LNCaP clone FGC (cell line): ENCODE data around the gene ZMAT5.
A peak's percentile ranks its signal among the peaks of the same experiment; 100 is the strongest.

ENCODE experiments used
- DNase-seq: peaks from one replicate; pipeline ENCODE4 v3.0.0-alpha.2; 2011; ENCODE audit warnings: low read depth
- H3K4me3 ChIP-seq: 2 replicates; pipeline ENCODE4 v1.5.1; 2011; ENCODE audit warnings: mild to moderate bottlenecking, low read depth, low read length, control low read depth
- CTCF ChIP-seq: IDR thresholded peaks from 2 replicates; pipeline ENCODE4 v1.5.1; 2012; ENCODE audit warnings: mild to moderate bottlenecking; ENCODE audit not compliant: control insufficient read depth, insufficient read depth; ENCODE audit errors: extremely low read depth

Gene ZMAT5

DNA sequence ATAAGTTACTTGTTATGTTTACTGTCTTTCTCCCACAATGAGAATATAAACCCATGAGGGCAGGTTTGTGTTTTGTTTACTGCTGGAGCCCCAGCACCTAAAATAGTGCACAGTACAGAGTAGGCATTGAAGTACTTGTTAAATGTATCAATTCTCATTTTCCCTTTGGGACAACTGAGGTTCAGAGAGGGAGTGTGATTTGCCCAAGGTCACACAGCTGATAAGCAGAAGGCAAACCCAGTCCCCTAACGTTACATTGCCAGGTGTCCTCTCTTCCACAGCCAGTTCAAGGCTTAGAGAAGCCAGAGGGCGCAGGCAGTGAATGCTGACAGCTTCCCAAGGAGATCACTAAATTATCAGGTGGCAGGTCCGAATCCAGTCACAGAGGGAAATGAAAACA, 16.8 kb downstream of the ZMAT5 start:
- DNase-seq = no peak
- H3K4me3 ChIP-seq = no peak overlapping the region
- no peak for TF ChIP-seq CTCF

GRCh38 chr22:29748248-29748893, 18.4 kb downstream of the ZMAT5 start:
- DNase-seq = no peak
- H3K4me3 ChIP-seq = no peak overlapping the region
- TF ChIP-seq CTCF = no peak

DNA sequence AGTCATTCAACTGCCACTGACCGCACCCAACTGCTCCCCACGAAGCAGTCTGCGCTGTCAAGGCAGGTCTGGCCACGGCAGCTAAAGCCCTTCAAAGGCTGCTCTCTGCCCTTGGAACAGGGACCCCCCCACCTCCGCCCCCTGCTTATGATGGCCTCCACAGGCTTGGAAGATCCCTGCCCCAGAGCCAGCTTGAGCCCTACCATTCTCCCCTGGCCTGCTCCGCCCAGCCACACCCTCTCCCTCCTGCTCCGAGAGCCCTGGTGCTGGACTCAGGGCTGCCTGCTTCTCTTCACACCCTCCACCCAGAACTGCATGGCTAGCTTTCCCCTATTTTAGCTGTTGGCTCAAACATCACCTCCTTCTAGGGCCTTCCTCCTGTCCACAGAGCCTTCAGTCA, 19.0 kb downstream of the ZMAT5 start:
- no peak overlapping the region for H3K4me3 ChIP-seq
- DNase-seq = no peak
- TF ChIP-seq CTCF = no peak

DNA sequence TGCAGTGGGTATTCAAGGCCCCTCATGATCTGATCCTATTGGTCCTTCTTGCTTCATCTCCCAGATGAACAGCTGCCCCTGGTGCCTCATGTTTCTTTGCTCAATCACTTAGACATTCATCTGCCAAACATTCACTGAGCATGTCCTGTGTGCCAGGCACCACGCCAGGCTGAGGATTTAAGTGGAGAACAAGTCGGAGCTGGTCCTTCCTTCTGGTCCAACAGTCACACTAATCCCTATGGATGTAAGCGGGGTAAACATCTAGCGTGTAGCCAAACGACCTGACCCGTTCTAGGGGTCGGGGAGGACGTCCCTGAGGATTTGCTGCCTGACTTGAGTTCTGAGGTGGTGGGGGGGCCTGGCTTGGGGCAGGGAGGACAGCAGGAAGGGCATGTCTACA, 21.9 kb downstream of the ZMAT5 start:
- TF ChIP-seq CTCF = no peak
- no peak overlapping the region for H3K4me3 ChIP-seq
- DNase-seq = peak; percentile 58

- no peak overlapping the region for H3K4me3 ChIP-seq
- TF ChIP-seq CTCF = no peak
- no peak for DNase-seq
These were observed 24.5 kb downstream of the ZMAT5 start for GRCh38 chr22:29742326-29742725.

DNA sequence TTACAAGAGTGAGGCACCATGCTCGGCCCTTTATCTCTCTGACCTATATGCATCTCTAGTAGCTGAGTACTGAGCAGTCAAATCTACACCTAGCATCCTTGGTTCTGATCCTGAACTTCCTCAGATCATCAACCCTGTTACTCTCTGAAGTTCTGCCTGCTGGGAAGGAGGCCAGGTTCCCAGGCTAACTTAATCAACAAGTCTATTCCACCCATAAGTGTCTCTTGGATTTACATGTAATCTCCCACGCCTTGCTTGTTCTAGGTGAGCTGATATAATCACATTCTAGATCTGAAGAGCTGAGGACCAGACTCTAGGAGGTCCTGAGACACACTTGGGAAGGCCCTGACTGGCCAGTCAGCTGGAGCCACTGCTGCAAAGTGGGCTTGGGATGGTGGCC, 24.9 kb downstream of the ZMAT5 start:
- H3K4me3 ChIP-seq = no peak overlapping the region
- DNase-seq = no peak
- no peak for TF ChIP-seq CTCF

DNA sequence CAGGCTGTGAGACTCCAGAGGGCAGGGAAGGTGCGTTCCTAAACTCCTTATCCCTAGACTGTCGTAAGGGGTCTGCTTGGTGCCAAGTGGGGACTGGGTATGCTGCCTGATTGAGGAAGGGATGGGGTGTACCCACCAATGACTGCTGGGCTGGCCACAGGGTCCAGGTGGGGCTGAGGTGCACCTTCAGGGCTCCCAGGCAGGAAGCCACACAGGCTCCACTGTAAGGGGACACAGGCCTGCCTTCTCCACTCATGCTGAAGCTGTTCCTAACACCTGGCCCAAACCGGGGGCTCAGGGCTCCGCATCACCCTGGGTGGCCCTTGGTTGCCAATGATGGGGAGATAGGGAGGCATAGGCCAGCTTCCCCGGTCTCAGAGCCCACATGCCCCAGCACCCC, 26.6 kb downstream of the ZMAT5 start:
- H3K4me3 ChIP-seq = no peak overlapping the region
- TF ChIP-seq CTCF = no peak
- DNase-seq = no peak
